ENCODE results near the gene MMAB. TPM values are rescaled to one million over a fixed set of nuclear protein-coding genes. Genes with fewer than 3 reads are reported as not detected.

MMAB gene
- total RNA-seq, 2 experiments from 2014 or later: 42.8 to 44.3 TPM

DNA sequence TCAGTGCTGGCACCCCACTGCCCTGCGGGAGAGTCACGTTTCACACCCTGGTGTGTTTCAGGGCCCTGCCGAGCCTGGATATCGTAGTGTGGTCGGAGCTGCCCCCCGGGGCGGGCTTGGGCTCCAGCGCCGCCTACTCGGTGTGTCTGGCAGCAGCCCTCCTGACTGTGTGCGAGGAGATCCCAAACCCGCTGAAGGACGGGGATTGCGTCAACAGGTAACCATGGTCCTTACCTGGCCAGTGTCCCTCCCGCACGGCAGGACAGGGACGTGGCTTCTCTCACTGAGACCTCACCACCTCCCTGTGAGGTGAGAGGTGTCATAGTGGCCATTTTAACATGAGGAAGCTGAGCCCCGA lies 8.0 kb upstream of the MMAB start:
- CTCF ChIA-PET: interaction anchor here (1.5 kb wide), 1 partner anchor 17 kb away, joined by 6 read pairs; no protein-coding TSS in a partner anchor
- peaks cover 36% of the 10 kb centered on the region for H3K36me3 Mint-ChIP-seq (ENCODE audit: low read depth)

DNA sequence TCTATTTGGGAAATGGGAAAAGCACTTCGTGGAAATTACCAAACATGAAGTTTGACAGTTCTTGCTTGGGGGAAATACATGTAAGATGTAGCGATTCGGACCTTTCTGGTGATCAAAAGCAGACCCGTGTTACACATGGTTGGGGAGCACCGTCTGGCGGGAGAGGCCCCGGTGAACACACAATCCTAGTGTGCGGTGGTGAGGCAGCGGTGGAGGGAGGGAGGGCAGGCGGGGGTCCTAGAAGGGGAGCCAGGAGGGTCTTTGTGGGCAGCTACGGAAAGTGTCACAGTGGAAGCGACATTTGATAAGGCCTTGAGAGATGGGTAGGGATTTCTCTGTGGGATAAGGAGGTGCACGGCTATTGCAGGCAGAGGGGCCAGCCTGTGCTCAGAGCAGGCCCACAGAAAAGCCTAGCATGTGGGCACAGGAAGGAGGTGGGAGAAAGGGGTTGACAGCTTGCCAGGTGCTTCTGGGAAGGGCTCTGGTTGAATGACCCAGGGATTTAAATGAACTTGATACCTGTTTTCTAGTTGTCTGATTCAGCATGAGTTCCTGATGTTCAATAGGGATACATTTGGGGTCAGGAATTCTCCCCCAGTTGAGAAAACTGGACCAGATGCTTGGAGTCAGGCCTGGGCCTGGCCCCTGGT lies 7.5 kb upstream of the MMAB start:
- ChIA-PET CTCF (no interaction called here), POLR2A (no interaction called here)
- no peak for ATAC-seq
- Mint-ChIP-seq H3K4me1 (ENCODE audit: low read depth) (no peaks in the 10 kb centered on the region), H3K27ac (no peak overlapping the region), H3K36me3 (ENCODE audit: low read depth) (peaks cover 38% of the 10 kb centered on the region), H3K4me3 (no peak overlapping the region), H3K9me3 (ENCODE audit: insufficient read depth) (no peaks in the 10 kb centered on the region), H3K27me3 (ENCODE audit: low read depth) (no peaks in the 10 kb centered on the region)
- DNase-seq: no peak

More for the DNA sequence above, 8.0 kb upstream of the MMAB start:
- DNase-seq (no peak), ATAC-seq (no peak)
- no peak overlapping the region for H3K27ac Mint-ChIP-seq
- POLR2A ChIA-PET: no interaction called here
- H3K9me3 Mint-ChIP-seq (ENCODE audit: insufficient read depth): no peaks in the 10 kb centered on the region
- H3K4me1 Mint-ChIP-seq (ENCODE audit: low read depth): no peaks in the 10 kb centered on the region
- no peak overlapping the region for H3K4me3 Mint-ChIP-seq
- H3K27me3 Mint-ChIP-seq (ENCODE audit: low read depth): no peaks in the 10 kb centered on the region

DNA sequence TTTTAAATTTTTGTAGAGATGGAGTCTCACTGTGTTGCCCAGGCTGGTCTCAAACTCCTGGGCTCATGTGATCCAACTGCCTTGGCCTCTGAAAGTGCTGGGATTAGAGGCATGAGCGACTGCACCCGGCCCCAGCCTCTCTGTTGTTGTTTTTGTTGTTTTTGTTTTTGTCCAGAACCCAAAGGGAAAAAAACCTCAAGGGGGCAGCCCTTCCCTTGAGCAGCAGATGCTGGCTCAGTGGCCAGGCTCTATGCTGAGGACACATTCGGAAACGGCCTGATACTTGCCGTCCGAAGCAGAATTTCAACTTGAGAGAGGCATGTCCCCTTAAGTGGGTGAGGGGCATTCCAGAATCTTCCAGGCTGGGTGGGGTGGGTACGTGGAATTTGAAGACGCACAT lies 7.0 kb upstream of the MMAB start:
- ATAC-seq: no peak
- Mint-ChIP-seq H3K27me3 (ENCODE audit: low read depth) (no peaks in the 10 kb centered on the region), H3K36me3 (ENCODE audit: low read depth) (peaks cover 38% of the 10 kb centered on the region), H3K4me1 (ENCODE audit: low read depth) (no peaks in the 10 kb centered on the region), H3K4me3 (no peak overlapping the region), H3K27ac (no peak overlapping the region), H3K9me3 (ENCODE audit: insufficient read depth) (no peaks in the 10 kb centered on the region)
- DNase-seq: no peak
- POLR2A ChIA-PET: no interaction called here
- CTCF ChIA-PET: no interaction called here

DNA sequence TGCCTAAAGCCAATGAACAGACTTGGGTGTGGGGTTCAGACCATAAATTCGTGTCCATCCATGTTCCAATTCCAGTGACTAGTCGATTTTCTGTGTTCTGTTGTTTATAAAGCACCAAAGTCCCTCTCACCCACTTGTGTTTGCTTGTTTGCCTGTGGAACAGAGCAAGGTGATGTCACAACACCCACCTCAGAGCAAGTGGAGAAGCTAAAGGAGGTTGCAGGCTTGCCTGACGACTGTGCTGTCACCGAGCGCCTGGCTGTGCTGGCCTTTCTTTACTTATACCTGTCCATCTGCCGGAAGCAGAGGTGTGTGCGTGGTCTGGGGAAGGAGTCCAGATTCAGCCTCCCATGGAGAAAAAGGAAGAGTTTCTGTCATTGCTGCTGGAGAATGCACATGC lies 6.3 kb upstream of the MMAB start:
- ChIA-PET CTCF (no interaction called here), POLR2A (no interaction called here)
- no peaks in the 10 kb centered on the region for H3K27me3 Mint-ChIP-seq (ENCODE audit: low read depth)
- no peak overlapping the region for H3K4me3 Mint-ChIP-seq
- ATAC-seq: no peak
- H3K9me3 Mint-ChIP-seq (ENCODE audit: insufficient read depth): no peaks in the 10 kb centered on the region
- peaks cover 39% of the 10 kb centered on the region for H3K36me3 Mint-ChIP-seq (ENCODE audit: low read depth)
- no peak overlapping the region for H3K27ac Mint-ChIP-seq
- DNase-seq: no peak
- peaks cover 6% of the 10 kb centered on the region for H3K4me1 Mint-ChIP-seq (ENCODE audit: low read depth)

DNA sequence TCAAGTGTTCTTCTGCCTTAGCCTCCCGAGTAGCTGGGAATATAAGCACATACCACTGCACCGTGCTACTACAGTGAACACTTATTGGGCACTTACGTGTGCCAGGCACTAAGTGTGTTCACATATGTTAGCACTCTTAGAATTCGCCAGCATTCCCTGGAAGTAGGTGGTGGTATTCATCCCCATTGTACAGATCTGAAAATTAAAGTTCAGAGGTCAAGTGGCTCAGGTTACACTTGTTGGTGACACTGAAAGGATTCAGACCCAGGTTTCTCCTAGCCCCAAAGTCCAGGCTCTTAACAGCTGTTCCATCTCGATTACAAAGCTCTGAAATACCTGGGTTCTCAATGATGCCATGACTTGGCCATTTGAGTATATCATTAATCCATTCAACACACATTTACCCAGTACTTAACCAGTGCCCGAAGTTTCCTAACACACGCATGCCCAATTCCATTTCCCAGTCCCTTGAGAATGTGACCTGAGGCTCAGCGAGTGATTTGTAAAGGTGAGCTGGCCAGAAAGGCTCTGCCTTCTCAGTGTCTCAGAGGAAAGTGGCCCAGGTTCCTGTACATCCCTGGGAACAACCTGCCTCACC lies 5.1 kb upstream of the MMAB start:
- Mint-ChIP-seq H3K4me3 (no peak overlapping the region), H3K27ac (no peak overlapping the region), H3K27me3 (ENCODE audit: low read depth) (no peaks in the 10 kb centered on the region), H3K36me3 (ENCODE audit: low read depth) (peaks cover 35% of the 10 kb centered on the region), H3K9me3 (ENCODE audit: insufficient read depth) (no peaks in the 10 kb centered on the region), H3K4me1 (ENCODE audit: low read depth) (peaks cover 12% of the 10 kb centered on the region)
- CTCF ChIA-PET: no interaction called here
- no peak for ATAC-seq
- POLR2A ChIA-PET: no interaction called here
- no peak for DNase-seq

DNA sequence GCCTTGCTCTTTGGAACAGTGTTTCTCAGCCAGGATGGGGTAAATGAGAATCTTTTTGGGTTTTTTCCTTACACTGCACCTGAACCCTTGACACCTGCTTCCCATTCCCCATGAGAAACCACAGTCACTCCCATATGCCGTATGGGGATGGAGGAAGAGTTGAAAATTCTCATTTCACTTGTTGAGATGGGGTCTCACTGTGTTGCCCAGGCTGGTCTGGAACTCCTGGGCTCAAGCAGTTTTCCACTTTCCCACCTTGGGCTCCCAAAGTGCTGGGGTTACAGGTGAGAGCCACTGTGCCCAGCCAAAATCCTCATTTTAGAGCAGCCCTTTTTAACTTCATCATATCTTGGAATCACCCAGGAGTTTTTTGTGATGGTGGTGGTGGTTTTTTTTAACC lies 4.0 kb upstream of the MMAB start:
- Mint-ChIP-seq H3K9me3 (ENCODE audit: insufficient read depth) (no peaks in the 10 kb centered on the region), H3K36me3 (ENCODE audit: low read depth) (peaks cover 35% of the 10 kb centered on the region), H3K4me1 (ENCODE audit: low read depth) (peaks cover 22% of the 10 kb centered on the region), H3K4me3 (no peak overlapping the region), H3K27ac (no peak overlapping the region), H3K27me3 (ENCODE audit: low read depth) (no peaks in the 10 kb centered on the region)
- no peak for ATAC-seq
- POLR2A ChIA-PET: no interaction called here
- DNase-seq: no peak
- CTCF ChIA-PET: no interaction called here

DNA sequence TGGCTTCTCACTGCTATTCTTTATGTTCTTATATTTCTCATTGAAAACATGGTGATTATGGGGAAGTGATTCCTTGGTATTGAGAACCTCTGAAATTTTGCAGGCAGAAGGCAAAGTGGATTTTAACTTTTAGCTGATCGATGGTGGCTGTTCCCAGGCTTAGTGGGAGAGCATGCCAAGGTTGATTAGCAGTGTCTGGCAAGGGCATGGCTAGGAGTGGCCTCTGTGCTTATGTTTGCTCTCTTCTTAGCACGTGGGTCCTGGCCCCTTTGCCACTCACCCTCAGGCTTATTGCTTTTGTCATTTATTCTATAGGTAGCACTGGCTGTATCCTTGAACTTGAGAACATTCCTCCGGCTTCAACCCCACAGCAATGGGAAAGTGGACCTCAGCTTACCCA lies 2.4 kb upstream of the MMAB start:
- POLR2A ChIA-PET: no interaction called here
- Mint-ChIP-seq H3K4me3 (no peak overlapping the region), H3K36me3 (ENCODE audit: low read depth) (peaks cover 33% of the 10 kb centered on the region), H3K27ac (no peak overlapping the region), H3K4me1 (ENCODE audit: low read depth) (peaks cover 22% of the 10 kb centered on the region), H3K9me3 (ENCODE audit: insufficient read depth) (no peaks in the 10 kb centered on the region), H3K27me3 (ENCODE audit: low read depth) (no peaks in the 10 kb centered on the region)
- no peak for ATAC-seq
- CTCF ChIA-PET: interaction anchor here (1.2 kb wide), 1 partner anchor 22 kb away, joined by 5 read pairs; no protein-coding TSS in a partner anchor
- no peak for DNase-seq

DNA sequence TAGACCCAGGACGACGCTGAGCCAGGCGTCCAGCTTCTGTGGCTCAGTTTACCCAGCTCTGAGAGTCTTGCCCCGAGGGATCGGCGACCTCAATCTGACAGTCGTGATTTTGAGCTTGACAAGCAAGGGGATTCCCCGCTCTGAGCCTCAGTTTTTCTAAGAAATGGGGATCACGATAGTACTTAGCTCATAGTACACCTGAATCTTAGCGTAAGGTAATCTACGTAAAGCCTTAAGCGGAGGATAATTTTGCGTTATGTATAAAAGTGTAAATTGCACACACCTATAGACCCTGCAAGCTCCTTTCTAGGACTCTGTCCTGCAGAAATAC lies 575 bp upstream of the MMAB start:
- Mint-ChIP-seq H3K4me1 (ENCODE audit: low read depth) (peaks cover 26% of the 10 kb centered on the region), H3K9me3 (ENCODE audit: insufficient read depth) (no peaks in the 10 kb centered on the region), H3K36me3 (ENCODE audit: low read depth) (peaks cover 26% of the 10 kb centered on the region), H3K4me3 (peak overlapping the region; percentile 86), H3K27ac (peak overlapping the region; percentile 97), H3K27me3 (ENCODE audit: low read depth) (no peaks in the 10 kb centered on the region)
- DNase-seq (no peak), ATAC-seq (no peak)
- ChIA-PET POLR2A (interaction anchor here (0.9 to 1.4 kb wide), 5 partner anchors 12 to 895 kb away, joined by 3 to 4 read pairs (median 3); partner anchors contain the start of genes FAM216A, GPN3, KCTD10 and UBE3B), CTCF (interaction anchor here (0.8 to 3.0 kb wide), 7 partner anchors 21 to 271 kb away, joined by 3 to 17 read pairs (median 3); no protein-coding TSS in a partner anchor)

DNA sequence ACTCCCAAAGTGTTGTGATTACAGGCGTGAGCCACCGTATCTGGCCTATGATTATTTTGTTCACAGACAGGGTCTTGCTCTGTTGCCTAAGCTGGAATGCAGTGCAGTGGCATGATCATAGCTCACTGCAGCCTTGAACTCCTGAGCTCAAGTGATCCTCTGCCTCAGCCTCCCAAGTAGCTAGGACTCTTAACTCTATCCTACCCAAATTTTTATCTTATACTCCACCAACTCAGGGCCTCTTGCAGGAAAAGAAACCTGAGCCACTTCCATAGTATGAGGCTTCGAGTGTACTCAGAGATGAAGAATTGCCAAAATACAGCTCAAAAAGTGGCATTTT lies 828 bp downstream of the MMAB start:
- Mint-ChIP-seq H3K4me1 (ENCODE audit: low read depth) (peaks cover 26% of the 10 kb centered on the region), H3K27ac (peak overlapping the region; percentile 97), H3K36me3 (ENCODE audit: low read depth) (peaks cover 17% of the 10 kb centered on the region), H3K27me3 (ENCODE audit: low read depth) (no peaks in the 10 kb centered on the region), H3K9me3 (ENCODE audit: insufficient read depth) (no peaks in the 10 kb centered on the region), H3K4me3 (peak overlapping the region; percentile 86)
- CTCF ChIA-PET: interaction anchor here (1.0 to 3.0 kb wide), 6 partner anchors 25 to 273 kb away, joined by 3 to 17 read pairs (median 4); no protein-coding TSS in a partner anchor
- POLR2A ChIA-PET: interaction anchor here (0.9 kb wide), 1 partner anchor 95 kb away, joined by 3 read pairs; the partner anchor contains the start of genes KCTD10 and UBE3B
- ATAC-seq (no peak), DNase-seq (no peak)

DNA sequence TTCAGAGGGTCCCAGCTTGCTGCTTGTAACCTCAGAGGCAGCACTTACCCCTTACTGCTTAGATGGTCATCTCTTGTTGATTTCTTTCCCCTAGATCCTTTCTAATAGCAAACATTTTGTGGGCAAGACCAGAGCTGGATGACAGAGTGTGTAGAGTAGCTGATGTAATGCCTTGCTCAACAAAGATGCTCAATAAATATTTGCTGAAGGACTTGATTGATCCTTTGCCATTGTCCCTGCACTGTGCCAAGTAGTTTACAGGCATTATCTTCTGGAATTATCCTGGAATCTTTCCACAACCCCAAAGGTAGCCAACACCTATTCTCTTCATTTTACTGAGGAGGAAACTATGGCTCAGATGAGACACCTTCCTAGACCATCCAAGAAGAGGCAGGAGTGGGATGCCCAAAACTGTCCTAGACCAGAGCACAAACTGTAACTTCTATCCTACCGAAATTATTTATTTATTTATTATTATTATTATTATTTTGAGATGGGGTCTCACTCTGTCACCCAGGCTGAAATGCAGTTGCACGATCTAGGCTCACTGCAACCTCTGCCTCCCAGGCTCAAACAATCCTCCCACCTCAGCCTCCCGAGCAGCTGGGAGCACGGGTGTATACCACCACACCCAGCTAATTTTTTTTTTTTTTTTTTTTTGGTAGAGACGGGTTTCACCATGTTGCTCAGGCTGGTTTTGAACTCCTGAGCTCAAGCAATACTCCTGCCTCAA lies 1.4 kb downstream of the MMAB start:
- H3K27ac Mint-ChIP-seq: peak overlapping the region; percentile 9
- no peaks in the 10 kb centered on the region for H3K27me3 Mint-ChIP-seq (ENCODE audit: low read depth)
- no peak overlapping the region for H3K4me3 Mint-ChIP-seq
- DNase-seq: no peak
- ATAC-seq: no peak
- POLR2A ChIA-PET: interaction anchor here (0.9 kb wide), 1 partner anchor 95 kb away, joined by 3 read pairs; the partner anchor contains the start of genes KCTD10 and UBE3B
- H3K4me1 Mint-ChIP-seq (ENCODE audit: low read depth): peaks cover 26% of the 10 kb centered on the region
- CTCF ChIA-PET: interaction anchor here (1.0 to 3.0 kb wide), 6 partner anchors 26 to 273 kb away, joined by 3 to 17 read pairs (median 4); no protein-coding TSS in a partner anchor
- peaks cover 13% of the 10 kb centered on the region for H3K36me3 Mint-ChIP-seq (ENCODE audit: low read depth)
- no peaks in the 10 kb centered on the region for H3K9me3 Mint-ChIP-seq (ENCODE audit: insufficient read depth)

DNA sequence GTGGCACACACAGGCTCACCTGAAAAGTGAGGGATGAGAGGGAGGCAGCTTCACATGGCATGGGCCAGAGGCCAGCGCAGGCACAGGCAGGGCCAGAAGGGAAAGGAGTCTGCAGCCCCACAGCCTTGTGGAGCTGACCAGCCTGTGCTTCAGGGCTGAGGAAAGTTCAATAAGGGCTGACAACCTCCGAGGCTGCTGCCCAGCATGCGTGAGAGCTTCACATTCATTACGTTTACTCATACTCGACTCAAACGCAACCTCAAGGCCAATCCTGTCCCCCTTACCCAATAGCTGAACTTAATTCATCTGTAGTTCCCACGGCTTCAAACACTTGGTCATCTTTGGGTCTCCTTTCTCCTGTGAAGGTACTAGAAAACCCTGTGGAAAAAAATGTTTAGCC lies 4.8 kb downstream of the MMAB start:
- no peaks in the 10 kb centered on the region for H3K9me3 Mint-ChIP-seq (ENCODE audit: insufficient read depth)
- ATAC-seq: no peak
- H3K27me3 Mint-ChIP-seq (ENCODE audit: low read depth): no peaks in the 10 kb centered on the region
- no peak overlapping the region for H3K27ac Mint-ChIP-seq
- H3K4me3 Mint-ChIP-seq: no peak overlapping the region
- CTCF ChIA-PET: interaction anchor here (0.8 kb wide), 1 partner anchor 29 kb away, joined by 3 read pairs; no protein-coding TSS in a partner anchor
- POLR2A ChIA-PET: no interaction called here
- H3K4me1 Mint-ChIP-seq (ENCODE audit: low read depth): peaks cover 14% of the 10 kb centered on the region
- H3K36me3 Mint-ChIP-seq (ENCODE audit: low read depth): peaks cover 15% of the 10 kb centered on the region
- DNase-seq: no peak

DNA sequence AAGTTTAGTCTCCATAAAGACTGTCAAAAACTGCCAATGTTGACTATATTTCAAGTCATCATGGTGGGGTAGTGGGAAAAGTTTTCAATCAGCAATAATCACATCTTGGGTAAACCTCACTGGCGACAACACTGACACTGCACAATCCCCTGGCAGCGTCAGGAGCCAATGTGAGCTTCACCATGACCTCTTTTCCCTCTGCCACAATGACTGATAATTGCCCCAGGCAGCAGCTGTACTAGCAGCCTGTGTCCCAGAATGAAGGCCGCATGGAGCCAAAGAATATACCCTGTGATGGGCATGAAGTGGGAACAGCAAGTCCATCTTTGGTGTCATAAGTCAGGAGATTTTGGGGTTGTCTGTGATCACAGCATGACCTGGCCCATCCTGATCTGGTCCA lies 5.3 kb downstream of the MMAB start:
- H3K4me3 Mint-ChIP-seq: no peak overlapping the region
- no peak overlapping the region for H3K27ac Mint-ChIP-seq
- ATAC-seq: no peak
- H3K36me3 Mint-ChIP-seq (ENCODE audit: low read depth): peaks cover 19% of the 10 kb centered on the region
- DNase-seq: no peak
- H3K9me3 Mint-ChIP-seq (ENCODE audit: insufficient read depth): no peaks in the 10 kb centered on the region
- POLR2A ChIA-PET: no interaction called here
- CTCF ChIA-PET: no interaction called here
- peaks cover 10% of the 10 kb centered on the region for H3K4me1 Mint-ChIP-seq (ENCODE audit: low read depth)
- H3K27me3 Mint-ChIP-seq (ENCODE audit: low read depth): no peaks in the 10 kb centered on the region
